ENCODE results near the gene MILR1.

MILR1 gene

DNA sequence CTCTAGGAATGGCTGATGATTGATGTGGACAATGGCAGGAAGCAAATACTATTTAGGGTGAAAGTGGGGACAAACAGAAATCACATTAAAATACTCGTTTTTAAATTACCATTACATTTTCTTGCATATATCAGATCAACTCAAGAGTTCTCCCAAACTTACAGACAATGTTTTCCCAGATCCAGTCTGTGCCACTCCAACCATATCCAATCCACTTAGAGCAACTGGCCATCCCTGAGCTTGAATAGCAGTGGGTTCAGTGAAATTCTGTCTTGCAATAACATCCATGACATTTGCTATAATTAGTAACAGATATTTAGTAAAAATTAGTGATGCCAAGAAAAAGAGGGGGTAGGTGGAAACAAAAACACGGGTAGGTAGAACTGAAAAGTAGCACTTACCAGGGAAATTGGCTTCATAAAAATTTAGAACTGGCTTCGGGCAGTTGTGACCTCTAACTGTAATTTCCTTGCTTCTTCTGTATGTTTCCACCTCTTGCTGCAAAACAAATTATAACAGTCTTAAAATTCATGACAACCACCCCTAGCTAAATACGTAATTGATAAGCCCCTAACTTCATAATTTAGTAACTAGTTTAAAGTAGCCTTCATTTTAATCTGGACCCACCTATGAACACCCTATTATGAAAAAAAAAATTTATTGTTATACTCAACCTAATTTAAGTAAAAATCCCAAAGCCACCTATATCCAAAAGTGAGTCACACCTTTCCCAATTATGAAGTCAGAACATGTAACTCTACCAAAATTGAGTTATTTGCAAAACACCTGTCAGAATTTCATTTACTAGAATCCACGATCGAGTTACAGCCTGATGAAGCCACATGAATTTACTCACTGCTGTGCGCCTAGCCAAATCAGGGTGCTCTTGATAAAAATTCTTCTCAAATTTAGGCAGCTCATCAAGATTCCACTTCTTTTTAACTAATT is 55.2 kb downstream of the MILR1 start:
- DNase-seq (ENCODE audit: low read depth): no peak

DNA sequence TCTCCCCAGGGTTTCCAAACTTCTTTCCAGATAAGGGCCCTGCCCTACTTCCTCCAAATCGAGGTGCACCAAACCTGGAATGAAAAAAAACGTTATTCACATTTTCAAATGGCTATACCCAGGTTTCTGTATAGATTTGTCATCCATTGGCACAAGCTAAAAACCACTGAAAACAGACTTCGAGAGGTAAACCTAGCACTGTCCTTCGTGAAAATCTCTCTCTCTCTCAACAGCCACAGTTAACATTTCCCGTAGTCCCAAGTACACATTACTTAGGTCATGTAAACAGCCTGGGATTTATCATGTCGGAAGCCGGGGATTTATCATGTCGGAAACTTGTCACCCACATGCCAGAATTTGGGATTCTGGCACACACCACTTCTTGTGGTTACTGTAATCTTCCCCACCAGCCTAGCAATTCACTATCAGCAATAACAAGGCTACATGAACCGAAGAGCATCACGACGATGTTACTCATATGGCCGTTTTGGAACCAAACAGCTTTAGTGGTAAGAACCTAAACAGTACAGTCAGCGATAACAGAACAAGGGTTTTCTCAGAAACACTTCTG is 55.9 kb downstream of the MILR1 start:
- DNase-seq (ENCODE audit: low read depth): no peak

DNA sequence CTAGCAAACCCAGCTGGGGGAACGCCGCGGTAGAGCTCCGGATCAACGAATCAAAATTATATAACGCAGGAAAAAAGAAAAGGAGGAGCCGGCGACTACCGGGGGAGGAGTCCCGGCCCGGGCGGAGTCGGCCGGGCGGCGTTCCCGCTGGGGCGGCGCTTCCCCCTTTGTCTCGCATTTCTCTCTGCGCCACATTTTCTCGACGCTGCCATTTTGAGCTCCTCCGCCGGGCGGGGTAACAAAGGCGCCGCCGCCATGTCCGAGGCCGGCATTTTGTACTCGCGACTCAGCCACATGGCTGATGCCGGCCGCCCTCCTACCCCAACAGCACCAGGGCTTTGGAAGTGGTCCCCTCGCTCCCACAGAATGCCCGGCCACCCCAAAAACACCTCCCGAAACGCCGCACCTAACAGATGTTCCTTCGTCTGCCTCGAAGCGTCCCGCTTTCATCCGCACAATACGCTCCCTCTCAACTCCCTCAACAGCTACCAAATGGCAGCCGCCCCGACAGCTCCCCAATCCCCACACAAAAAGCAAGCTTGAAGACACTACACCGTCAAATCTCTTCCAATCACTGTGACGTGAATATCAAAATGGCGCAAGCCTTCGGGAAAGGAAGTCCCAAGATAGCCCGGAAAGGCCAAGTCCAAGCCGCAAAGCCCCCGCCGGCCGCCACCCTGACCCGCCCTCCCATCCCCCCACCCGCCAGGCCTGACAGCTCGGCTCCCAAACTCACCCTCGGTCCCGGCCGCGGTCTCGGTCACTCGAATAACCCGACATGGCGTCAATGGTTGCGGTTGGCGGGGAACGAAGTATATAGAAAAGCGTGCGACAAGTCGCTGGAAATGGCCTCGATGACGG is 56.7 kb downstream of the MILR1 start:
- peak; percentile 77 for DNase-seq (ENCODE audit: low read depth)

DNA sequence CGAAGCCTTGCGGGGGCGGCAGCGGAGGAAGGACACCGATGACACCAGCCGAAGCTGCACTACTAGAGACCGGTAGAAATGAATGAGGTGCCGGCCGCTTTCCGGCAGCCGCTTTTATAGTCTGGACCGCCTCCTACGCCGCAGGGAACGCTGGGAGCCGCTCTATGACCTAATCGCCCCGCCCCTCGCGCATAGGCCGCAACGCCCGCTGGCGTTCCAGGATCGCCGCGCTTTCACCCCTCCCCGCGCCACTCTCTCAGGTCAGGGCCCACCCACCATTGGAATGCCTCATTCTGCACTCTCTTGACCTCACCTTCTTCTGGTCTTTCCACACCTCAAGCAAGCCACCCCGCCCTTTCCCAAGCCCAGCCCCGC is 57.3 kb downstream of the MILR1 start, which contains the start of gene DDX5:
Gene DDX5, minus strand, starts transcription at position 89 of the 375 bp plus-strand sequence. CDS start 170 bp downstream, outside the sequence.
- peak; percentile 96 for DNase-seq (ENCODE audit: low read depth)

DNA sequence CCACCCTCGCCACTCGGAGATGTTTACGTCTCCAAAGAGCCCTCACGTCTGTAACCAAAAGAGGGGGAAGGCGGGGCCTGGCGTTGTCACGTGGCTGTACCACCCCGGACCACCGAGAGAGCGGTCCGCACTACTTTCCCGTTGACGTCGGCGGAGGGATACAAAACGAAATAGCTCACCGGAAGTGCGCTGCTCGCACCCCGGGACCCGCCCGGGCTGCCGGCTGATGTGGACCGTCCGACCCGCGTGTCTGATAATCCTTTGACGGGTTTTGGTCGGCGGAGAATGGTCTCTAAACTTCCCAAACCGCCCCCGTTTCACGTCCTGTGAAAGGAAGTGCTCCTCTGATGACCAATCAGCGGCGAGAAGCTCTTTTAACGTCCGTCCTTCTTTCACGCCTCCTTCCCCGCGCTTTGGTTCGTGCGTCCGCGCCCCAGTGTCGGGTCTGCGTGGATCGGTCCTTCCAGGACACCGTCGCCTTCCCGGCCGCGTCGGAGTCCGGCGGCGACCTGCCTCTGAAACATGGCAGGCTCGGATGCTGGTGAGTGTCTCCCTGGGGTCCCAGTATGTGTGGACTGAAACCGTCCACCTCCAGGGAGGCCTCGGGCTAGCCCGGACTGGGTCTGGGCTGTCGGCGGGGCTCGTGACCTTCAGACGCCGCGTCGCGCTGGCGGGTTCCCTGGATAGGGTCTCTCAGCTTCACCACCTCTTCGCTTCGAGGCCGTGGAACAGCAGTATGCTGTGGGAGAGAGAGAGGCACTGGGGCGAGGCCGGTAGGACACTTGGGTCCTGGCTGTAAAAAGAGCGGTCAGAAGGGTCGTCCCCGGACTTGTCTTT is 57.9 kb downstream of the MILR1 start, which contains the start of gene CEP95:
Gene CEP95, plus strand, starts transcription at position 402 of the 837 bp plus-strand sequence. Its CDS starts 121 bp downstream, at position 523.
- peak; percentile 91 for DNase-seq (ENCODE audit: low read depth)

DNA sequence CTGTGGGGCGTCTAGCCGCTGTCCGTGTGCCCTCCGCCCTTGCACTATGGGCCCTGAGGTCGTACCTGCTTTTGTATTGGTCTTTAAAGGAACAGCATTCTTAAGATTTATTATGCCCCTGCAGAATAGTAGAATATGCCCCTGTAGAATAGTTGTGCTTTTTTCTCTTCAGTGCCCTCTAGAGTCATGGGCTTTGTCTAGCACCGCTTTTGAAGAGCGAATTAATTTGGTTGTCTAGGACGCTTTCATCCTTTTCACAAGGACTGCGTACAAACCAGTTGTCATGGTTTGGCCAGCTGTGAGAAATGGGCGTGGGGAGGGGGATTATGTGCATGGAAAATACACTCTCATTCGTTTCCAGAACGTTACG is 58.5 kb downstream of the MILR1 start:
- DNase-seq (ENCODE audit: low read depth): peak; percentile 10

DNA sequence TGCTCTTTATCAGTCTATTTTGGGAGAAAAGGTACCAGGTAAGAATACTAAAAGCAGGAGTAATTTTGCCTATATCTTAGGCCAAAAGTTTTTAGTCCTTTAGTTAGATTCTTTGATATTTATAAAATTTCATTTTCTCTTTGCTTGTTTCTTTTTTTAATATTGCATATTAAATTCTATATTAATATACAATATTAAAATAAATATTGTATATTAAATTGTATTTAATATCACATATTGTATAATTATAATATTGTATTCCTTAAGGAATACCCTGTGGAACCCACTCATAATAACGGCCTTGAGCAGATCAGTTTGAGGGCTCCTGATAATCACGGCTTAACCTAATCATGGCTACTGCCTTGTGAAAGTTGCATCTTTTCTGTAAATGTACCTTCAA is 59.8 kb downstream of the MILR1 start:
- DNase-seq (ENCODE audit: low read depth): no peak

DNA sequence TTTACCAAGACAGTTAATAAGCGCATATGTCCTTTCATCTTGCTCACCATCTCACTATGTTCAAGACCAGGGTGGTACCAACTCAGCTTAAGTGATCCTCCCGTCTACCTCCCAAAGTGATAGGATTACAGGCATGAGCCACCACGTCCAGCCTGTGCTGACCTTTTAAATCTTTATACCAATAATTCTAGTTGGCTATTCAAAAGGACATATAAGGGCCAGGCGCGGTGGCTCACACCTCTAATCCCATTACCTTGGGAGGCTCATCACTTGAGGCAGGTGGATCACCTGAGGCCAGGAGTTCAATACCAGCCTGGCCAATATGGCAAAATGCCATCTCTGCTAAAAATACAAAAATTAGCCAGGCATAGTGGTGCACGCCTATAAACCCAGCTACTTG is 60.3 kb downstream of the MILR1 start:
- no peak for DNase-seq (ENCODE audit: low read depth)

DNA sequence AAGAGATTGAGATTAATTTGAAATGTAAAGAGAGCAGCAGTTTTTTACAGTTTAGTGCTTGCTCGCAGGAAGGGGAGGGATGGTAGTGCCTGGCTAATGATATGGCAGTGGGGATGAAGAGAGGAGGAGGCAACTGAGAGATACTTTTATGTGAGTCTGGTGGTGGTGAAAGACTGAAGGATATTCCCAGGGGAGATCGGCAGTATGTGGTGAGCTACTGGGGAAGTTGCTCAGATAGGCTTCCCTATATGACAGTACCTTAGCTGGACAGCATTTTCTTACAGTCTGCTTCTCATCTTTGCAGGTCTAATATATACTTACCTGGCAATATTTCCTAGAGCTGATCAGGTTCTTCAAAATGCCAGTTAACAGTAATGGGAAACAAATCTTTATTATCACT is 66.5 kb downstream of the MILR1 start:
- DNase-seq (ENCODE audit: low read depth): no peak

DNA sequence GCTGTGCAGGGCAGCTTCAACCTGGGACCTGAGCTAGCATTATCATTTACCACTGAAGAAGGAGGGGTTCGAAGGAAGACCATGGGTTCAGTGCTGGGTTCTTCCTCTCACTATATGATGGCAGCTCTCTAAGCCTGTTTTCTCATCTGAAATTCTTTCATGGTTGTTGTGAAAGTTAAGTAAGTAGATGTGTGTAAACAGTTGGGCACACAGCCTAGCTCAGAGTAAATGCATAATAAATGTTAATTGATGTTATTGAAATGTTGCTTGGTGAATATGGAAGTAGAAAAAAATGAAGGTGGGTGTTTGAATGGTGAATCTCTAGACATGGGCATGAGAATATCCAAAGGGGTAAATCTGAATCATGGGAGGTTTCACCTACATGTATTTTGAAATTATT is 66.9 kb downstream of the MILR1 start:
- no peak for DNase-seq (ENCODE audit: low read depth)

Measured in activated T-cell treated with anti-CD3 and anti-CD28 coated beads for 1 hour (primary cell).